Osteoblast (primary cell): ENCODE results near the gene RNF126. TPM values are rescaled to one million over a fixed set of nuclear protein-coding genes. Genes with fewer than 3 reads are reported as not detected.

Source experiments
- DNase-seq: peaks from one replicate; pipeline ENCODE4 v3.0.0; 2011; ENCODE audit warnings: low spot score, mixed read lengths; ENCODE audit not compliant: insufficient read length; ENCODE audit errors: missing footprints
- H2AFZ ChIP-seq: 2 replicates; pipeline ENCODE4 v1.6.0; 2011; ENCODE audit warnings: mild to moderate bottlenecking, low read length
- H3K27ac ChIP-seq: 2 replicates; pipeline ENCODE4 v1.5.1; 2011; ENCODE audit warnings: mild to moderate bottlenecking, low read depth, low read length, moderate library complexity
- H3K27me3 ChIP-seq: 2 replicates; pipeline ENCODE4 v1.6.0; 2012; ENCODE audit warnings: mild to moderate bottlenecking, control low read depth, inconsistent platforms, low read length, moderate library complexity; ENCODE audit not compliant: insufficient read depth
- H3K36me3 ChIP-seq: 2 replicates; pipeline ENCODE4 v1.5.1; 2011; ENCODE audit warnings: mild to moderate bottlenecking, low read length, control low read depth, moderate library complexity; ENCODE audit not compliant: insufficient read depth
- H3K4me1 ChIP-seq: 2 replicates; pipeline ENCODE4 v1.5.1; 2011; ENCODE audit warnings: mild to moderate bottlenecking, low read length, control low read depth, moderate library complexity; ENCODE audit not compliant: insufficient read depth
- H3K4me2 ChIP-seq: 2 replicates; pipeline ENCODE4 v1.6.0; 2011; ENCODE audit warnings: mild to moderate bottlenecking, low read length; ENCODE audit not compliant: insufficient read depth
- H3K4me3 ChIP-seq: fragments of 200-600 bp; sonication (generic); 3 replicates; pipeline ENCODE4 v1.5.1; 2012; ENCODE audit warnings: mild to moderate bottlenecking, low read length, inconsistent platforms; ENCODE audit not compliant: insufficient read depth
- H3K79me2 ChIP-seq: 2 replicates; pipeline ENCODE4 v1.6.0; 2012; ENCODE audit warnings: mild to moderate bottlenecking, low read length, control low read depth, inconsistent platforms; ENCODE audit not compliant: insufficient read depth
- H3K9me3 ChIP-seq: 2 replicates; pipeline ENCODE4 v1.5.1; 2011; ENCODE audit warnings: low read depth, low read length, control low read depth
- H4K20me1 ChIP-seq: 2 replicates; pipeline ENCODE4 v1.6.0; 2012; ENCODE audit warnings: mild to moderate bottlenecking, low read length, control low read depth; ENCODE audit not compliant: insufficient read depth
- total RNA-seq: library from RNA; depleted of rRNA; stranded (reverse); fragments of >200 nt; gene quantifications from 2 replicates; pipeline ENCODE4 v1.2.3, GENCODE V29; 2012
- TF ChIP-seq, protein P1 (sequence below): IDR thresholded peaks from 2 replicates; pipeline ENCODE4 v1.5.1; 2011; ENCODE audit warnings: mild to moderate bottlenecking, low read depth, low read length, moderate library complexity; ENCODE audit errors: extremely low read depth

The RNF126 gene
- total RNA-seq, 1 donor = 38.7 TPM

DNA sequence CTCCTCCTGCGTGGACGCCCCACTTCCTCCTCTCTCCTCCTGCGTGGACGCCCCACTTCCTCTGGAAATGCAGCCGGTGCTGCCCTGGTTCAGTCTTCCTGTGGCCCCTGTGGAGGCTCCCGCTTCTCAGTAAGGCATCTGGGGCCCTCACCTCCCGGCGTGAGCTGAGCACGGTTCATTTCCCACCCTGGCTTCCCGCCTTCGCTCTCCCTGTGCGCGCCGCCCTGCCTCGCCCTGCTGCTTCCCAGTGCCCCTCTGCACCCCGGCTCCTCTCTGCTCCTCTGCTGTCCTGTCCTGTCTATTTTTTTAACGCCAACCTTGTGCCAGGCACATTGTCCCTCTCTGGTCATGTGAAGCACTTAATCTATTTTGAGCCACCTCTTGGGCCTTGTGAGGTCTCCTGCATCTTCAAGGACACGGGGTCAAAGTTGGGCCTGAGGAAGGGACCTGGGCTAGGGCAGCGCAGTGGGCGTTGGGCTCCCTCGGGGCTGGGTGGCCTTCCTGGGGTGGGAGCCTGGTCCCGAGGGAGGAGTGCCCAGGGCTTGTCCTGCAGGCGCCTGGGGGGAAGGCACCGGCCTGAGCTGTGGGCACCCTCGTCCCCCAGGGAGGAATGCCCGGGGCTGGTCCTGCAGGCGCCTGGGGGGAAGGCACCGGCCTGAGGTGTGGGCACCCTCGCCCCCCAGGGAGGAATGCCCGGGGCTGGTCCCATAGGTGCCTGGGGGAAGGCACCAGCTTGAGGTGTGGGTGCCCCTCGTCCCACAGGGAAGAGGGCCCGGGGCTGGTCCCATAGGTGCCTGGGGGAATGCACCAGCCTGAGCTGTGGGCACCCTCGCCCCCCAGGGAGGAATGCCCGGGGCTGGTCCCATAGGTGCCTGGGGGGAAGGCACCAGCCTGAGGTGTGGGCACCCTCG is 60.4 kb downstream of the RNF126 start:
- H3K27me3 ChIP-seq = no peaks in the 10 kb centered on the region
- H3K27ac ChIP-seq = no peak overlapping the region
- H4K20me1 ChIP-seq = no peaks in the 10 kb centered on the region
- no peaks in the 10 kb centered on the region for H3K9me3 ChIP-seq
- H3K79me2 ChIP-seq = no peaks in the 10 kb centered on the region
- no peak overlapping the region for H3K4me3 ChIP-seq
- H3K4me2 ChIP-seq = no peak overlapping the region
- no peaks in the 10 kb centered on the region for H3K4me1 ChIP-seq
- no peaks in the 10 kb centered on the region for H3K36me3 ChIP-seq
- H2AFZ ChIP-seq = no peak overlapping the region
- TF ChIP-seq, protein P1, sequence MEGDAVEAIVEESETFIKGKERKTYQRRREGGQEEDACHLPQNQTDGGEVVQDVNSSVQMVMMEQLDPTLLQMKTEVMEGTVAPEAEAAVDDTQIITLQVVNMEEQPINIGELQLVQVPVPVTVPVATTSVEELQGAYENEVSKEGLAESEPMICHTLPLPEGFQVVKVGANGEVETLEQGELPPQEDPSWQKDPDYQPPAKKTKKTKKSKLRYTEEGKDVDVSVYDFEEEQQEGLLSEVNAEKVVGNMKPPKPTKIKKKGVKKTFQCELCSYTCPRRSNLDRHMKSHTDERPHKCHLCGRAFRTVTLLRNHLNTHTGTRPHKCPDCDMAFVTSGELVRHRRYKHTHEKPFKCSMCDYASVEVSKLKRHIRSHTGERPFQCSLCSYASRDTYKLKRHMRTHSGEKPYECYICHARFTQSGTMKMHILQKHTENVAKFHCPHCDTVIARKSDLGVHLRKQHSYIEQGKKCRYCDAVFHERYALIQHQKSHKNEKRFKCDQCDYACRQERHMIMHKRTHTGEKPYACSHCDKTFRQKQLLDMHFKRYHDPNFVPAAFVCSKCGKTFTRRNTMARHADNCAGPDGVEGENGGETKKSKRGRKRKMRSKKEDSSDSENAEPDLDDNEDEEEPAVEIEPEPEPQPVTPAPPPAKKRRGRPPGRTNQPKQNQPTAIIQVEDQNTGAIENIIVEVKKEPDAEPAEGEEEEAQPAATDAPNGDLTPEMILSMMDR = no peak
- no peak for DNase-seq

DNA sequence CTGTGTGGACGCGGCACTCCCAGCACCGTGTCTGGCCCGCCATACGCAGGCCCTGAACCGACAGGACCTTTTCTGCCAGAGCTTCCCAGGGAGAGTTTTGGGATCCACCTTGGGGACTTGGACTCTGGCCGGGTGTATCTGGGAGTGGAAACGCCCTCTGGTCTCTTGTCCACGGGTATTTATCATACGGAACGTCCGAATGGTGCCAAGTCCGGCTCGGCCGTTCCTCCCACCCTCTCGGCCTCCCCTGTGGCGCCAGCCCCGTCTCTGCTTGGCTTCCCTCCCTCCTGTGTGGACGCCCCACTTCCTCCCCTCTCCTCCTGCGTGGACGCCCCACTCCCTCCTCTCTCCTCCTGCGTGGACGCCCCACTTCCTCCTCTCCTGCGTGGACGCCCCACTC is 61.2 kb downstream of the RNF126 start:
- Histone ChIP-seq H3K4me1 (no peaks in the 10 kb centered on the region), H3K27ac (no peak overlapping the region), H3K27me3 (no peaks in the 10 kb centered on the region), H3K36me3 (no peaks in the 10 kb centered on the region), H4K20me1 (no peaks in the 10 kb centered on the region), H3K4me2 (no peak overlapping the region), H3K9me3 (no peaks in the 10 kb centered on the region), H2AFZ (no peak overlapping the region), H3K79me2 (no peaks in the 10 kb centered on the region), H3K4me3 (no peak overlapping the region)
- TF ChIP-seq, protein P1 = no peak
- DNase-seq = no peak

DNA sequence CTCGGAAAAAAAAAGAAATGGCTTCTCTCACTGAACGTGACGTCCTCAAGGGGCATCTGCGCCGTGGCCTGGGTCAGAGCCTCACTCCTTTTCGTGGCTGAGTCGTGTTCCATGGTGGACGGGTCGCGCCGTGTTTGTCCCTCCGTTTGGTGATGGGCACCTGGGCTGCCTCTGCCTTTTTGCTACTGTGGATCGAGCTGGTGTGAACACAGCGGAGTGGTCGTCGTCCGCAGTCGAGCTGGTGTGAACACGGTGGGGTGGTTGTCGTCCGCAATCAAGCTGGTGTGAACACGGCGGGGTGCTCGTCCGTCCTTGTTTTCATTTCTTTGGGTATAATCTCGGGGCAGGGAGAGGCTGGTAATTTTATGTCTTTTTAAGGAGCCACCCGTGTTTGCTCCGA is 61.7 kb downstream of the RNF126 start:
- Histone ChIP-seq H2AFZ (no peak overlapping the region), H4K20me1 (no peaks in the 10 kb centered on the region), H3K27me3 (no peaks in the 10 kb centered on the region), H3K36me3 (no peaks in the 10 kb centered on the region), H3K4me3 (no peak overlapping the region), H3K4me1 (no peaks in the 10 kb centered on the region), H3K4me2 (no peak overlapping the region), H3K9me3 (no peaks in the 10 kb centered on the region), H3K79me2 (no peaks in the 10 kb centered on the region), H3K27ac (no peak overlapping the region)
- DNase-seq = no peak
- TF ChIP-seq, protein P1 = no peak

Other genes with a start within 250 kb of the RNF126 start
- 0.36 and 1.5 TPM in 2 replicates for gene SHC2, start 202.2 kb downstream of the RNF126 start, total RNA-seq
- 0.59 and 0.72 TPM in 2 replicates for gene MADCAM1, start 166.7 kb downstream of the RNF126 start, total RNA-seq
- gene TPGS1, start 155.7 kb downstream of the RNF126 start, total RNA-seq = 38.3 and 47.8 TPM in 2 replicates
- 32.9 and 40.4 TPM in 2 replicates for gene CDC34, start 131.5 kb downstream of the RNF126 start, total RNA-seq
- under 0.01 TPM in 1 of 2 replicates, not detected in the other for gene GZMM, start 119.2 kb downstream of the RNF126 start, total RNA-seq
- gene BSG, start 90.6 kb downstream of the RNF126 start, total RNA-seq = 273 and 291 TPM in 2 replicates
- gene HCN2, start 73.3 kb downstream of the RNF126 start, total RNA-seq = 1.2 and 1.4 TPM in 2 replicates
- gene POLRMT, start 29.7 kb downstream of the RNF126 start, total RNA-seq = 16.6 and 18.6 TPM in 2 replicates
- gene FGF22, start 23.3 kb downstream of the RNF126 start, total RNA-seq = not detected in 2 replicates
- gene FSTL3, start 13.2 kb upstream of the RNF126 start, total RNA-seq = 32.7 and 52.1 TPM in 2 replicates
- not detected in 2 replicates for gene PRSS57, start 32.2 kb upstream of the RNF126 start, total RNA-seq
- gene PALM, start 45.7 kb upstream of the RNF126 start, total RNA-seq = 9.7 and 10.5 TPM in 2 replicates
- 0.36 and 0.59 TPM in 2 replicates for gene MISP, start 87.9 kb upstream of the RNF126 start, total RNA-seq
- 106 and 124 TPM in 2 replicates for gene PTBP1, start 134.2 kb upstream of the RNF126 start, total RNA-seq
- gene PLPPR3, start 158.7 kb upstream of the RNF126 start, total RNA-seq = 0.36 TPM in 1 of 2 replicates, not detected in the other
- gene AZU1, start 164.6 kb upstream of the RNF126 start, total RNA-seq = not detected in 2 replicates
- not detected in 2 replicates for gene PRTN3, start 177.8 kb upstream of the RNF126 start, total RNA-seq
- 0.36 and 0.59 TPM in 2 replicates for gene ELANE, start 189.1 kb upstream of the RNF126 start, total RNA-seq
- gene CFD, start 196.4 kb upstream of the RNF126 start, total RNA-seq = 8.3 and 19.9 TPM in 2 replicates
- 20.6 and 25.0 TPM in 2 replicates for gene MED16, start 230.0 kb upstream of the RNF126 start, total RNA-seq
- gene RNU6-9, start 230.3 kb upstream of the RNF126 start, total RNA-seq = not detected in 2 replicates